ENCODE measurements around the gene PHACTR1.
"Not testable (repeated sequence)": the region's sequence is repeated elsewhere in the genome, so short reads cannot be mapped to it uniquely, and the experiment has no call there.

The PHACTR1 gene

GRCh38 chr6:13131935-13132661, 415.5 kb downstream of the PHACTR1 start:
- DNase-seq (ENCODE audit: insufficient read length, low spot score) (no peak), FAIRE-seq (no peak)

GRCh38 chr6:13133894-13134293, 417.3 kb downstream of the PHACTR1 start:
- FAIRE-seq; DNase-seq (ENCODE audit: insufficient read length, low spot score): not testable (repeated sequence)

DNA sequence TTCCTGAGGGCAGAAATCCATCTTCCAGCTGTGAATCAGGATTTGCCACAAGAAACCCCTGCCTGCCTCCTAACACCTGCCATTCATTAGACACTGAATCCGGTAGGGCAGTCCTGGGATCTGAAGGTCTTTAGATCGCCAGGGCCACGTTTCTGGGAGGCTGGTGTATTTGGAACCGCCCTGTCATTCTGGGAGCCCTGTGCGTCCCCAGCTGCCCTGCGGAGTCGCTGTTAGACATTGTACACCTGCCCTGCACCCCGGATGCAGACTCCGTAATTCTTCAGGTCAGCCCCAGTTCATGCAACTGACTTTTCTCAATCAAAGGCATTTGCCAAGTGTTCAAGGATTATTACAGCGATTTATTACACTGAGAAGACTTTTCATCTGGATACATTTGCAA, 418.6 kb downstream of the PHACTR1 start:
- DNase-seq (ENCODE audit: insufficient read length, low spot score) (no peak), FAIRE-seq (no peak)

DNA sequence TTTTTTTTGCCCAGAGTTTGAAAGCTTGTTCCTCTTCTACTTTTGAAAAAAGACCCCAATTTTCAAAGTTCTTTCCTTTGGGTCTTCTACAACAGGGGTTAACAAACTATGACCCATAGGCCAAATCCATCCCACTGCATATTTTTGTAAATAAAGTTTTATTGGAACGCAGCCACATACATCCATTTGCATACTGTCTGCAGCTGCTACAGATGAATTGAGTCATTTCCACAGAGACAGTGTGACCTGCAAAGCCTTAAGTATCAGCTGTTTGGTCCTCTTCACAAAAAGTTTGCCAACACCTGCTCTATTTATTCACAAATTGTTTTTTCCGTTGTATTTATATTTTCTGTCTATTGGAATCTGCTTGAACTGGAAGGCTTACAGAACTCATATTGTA, 422.6 kb downstream of the PHACTR1 start:
- FAIRE-seq (no peak), DNase-seq (ENCODE audit: insufficient read length, low spot score) (no peak)

DNA sequence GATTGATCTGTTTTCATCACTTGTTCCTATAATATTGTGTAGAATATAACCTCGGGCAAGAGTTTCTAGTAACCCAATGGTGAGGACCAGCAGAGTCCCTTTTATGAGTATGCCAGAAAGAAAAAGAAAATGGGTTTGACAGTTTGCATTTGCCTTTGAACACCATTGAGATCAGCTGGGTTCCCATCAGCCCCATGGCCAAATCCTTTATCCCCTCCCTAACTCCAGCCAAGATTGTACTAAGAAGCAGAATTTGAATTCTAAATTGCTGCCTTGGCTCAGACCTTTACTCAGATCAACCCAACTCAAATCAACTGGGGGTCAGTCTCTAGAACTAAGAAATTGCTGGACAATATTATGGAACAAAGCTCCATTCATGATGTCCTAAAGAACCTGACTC, 424.4 kb downstream of the PHACTR1 start:
- DNase-seq (ENCODE audit: insufficient read length, low spot score) (no peak), FAIRE-seq (no peak)

DNA sequence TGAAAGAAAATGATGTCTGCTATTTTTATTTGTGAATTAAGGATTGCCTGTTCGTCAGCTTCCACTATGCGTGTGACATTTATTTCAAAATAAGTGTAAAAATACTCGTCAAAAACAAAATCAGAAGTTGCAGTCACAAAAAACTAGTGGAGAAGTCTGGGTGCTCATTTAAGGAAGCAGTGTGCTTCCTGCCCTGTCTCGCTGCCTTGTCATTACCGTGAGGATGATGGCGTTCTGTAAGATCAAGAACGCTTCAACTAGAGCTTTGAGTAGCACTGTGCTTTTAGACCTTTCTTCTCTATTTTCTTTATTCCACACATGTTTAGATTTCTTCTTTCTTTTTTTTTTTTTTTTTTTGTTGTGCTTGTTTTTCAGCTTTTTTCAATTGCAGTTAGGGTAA, 424.8 kb downstream of the PHACTR1 start:
- DNase-seq (ENCODE audit: insufficient read length, low spot score) (no peak), FAIRE-seq (no peak)

DNA sequence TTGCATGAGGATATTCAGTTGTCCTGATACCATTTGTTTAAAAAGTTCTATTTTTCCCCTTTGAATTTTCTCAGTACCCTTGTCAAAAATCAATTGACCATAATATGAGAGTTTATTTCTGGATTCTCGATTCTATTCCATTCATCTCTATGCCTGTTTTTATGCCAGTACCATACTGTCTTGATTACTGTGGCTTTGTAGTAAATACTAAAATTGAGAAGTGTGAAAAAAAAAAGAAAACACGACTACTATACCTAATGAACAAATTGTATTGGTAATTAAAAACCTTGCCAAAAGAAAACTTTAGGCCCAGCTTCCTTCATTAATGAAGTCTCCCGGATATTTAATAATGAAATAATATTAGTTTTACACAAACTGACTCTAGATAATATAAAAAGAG, 426.0 kb downstream of the PHACTR1 start:
- DNase-seq (ENCODE audit: insufficient read length, low spot score) (no peak), FAIRE-seq (no peak)

DNA sequence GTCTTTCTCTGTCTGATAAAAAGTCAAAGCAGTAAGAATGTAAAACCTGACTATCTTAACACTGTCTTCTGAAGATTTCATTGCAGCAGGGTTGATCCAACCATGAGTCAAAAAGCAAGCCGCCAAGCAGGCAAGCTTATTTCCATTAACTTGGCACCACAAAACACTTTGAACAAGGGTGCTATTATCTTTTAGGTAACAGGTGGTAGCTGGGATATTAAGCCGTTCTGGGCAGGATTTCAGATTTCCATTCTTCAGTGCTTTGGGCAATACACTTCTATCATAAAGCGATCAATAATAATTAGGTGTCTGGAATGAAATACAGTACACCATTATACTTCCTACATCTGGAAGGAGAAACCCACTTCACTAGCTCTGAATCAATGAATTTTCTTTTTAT, 429.9 kb downstream of the PHACTR1 start:
- no peak for DNase-seq (ENCODE audit: insufficient read length, low spot score)
- no peak for FAIRE-seq

DNA sequence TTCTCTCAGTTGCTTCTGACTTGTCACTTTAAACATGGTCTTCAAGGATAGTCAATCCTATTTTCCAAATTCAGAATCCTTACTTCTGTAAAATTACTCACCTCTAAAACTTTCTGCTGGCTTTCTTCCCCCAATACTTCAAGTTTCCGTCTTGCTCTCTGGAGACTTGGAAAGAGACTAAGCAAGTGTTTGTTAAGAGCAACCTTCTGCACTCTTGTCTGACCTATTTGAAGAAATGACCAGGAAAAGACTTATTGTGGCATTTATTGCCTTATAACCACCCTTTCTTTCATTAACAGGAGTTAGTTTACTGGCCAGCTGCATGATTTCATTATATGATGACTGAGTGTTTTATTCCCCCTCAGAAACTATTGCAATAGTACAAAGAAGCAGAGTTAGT, 430.8 kb downstream of the PHACTR1 start:
- no peak for FAIRE-seq
- no peak for DNase-seq (ENCODE audit: insufficient read length, low spot score)

DNA sequence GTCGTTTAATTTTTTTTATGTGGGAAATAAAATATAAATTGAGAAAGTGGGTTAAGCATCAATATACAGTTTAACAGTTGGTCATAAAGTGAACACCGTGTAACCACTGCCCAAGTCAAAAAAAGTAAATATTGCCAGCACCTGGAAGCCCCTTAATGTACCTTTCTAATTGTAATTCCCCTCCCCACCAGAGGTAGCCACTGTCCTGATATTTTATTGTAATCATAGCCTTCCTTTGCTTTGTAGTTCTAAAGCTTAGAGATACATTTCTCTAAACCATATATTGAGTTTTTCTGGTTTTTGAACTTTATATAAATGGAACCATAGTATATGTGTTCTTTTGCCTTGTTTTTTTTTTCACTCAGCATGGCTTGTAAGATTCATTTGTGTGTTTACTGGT, 431.2 kb downstream of the PHACTR1 start:
- DNase-seq (ENCODE audit: insufficient read length, low spot score) (no peak), FAIRE-seq (no peak)

DNA sequence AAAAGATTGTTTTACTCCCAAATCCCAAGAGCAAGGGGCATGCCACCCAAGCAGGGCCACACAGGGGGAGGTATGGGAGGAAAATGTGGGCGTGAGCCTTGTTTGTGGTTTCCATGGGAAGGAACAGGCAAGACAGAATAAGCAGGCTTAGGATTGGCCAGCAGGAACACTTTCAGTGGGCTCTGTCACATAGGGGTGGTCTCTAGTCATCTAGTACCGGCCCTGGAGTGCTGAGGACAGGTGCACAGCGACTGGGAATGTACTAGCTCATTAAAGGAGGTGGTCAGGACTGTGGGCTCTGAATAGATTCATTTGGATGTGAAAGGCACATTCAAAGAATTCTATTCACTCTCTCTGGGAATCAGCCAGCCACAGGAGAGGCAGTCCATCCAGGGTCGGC, 436.2 kb downstream of the PHACTR1 start:
- no peak for FAIRE-seq
- no peak for DNase-seq (ENCODE audit: insufficient read length, low spot score)

DNA sequence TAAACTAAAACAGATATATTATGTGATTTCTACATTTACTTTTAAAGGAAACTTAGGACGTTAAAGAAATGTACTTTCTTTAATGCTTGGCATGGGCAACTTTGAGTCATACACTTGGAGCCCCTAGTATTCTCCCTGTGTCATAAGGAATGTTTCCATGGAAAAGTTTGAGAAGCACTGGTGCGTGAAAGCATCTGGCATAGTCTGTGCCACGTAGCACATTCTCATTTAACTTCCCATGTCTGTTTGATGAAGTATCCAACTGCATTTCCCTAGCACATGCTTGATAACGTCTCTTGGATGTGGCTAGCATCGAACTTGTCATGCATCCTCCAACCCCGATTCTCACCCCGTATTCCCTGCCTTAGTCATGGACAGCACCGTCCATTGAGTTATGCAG, 439.8 kb downstream of the PHACTR1 start:
- no peak for FAIRE-seq
- DNase-seq (ENCODE audit: insufficient read length, low spot score): no peak

GRCh38 chr6:13157293-13157692, 440.7 kb downstream of the PHACTR1 start:
- DNase-seq (ENCODE audit: insufficient read length, low spot score) (no peak), FAIRE-seq (no peak)

DNA sequence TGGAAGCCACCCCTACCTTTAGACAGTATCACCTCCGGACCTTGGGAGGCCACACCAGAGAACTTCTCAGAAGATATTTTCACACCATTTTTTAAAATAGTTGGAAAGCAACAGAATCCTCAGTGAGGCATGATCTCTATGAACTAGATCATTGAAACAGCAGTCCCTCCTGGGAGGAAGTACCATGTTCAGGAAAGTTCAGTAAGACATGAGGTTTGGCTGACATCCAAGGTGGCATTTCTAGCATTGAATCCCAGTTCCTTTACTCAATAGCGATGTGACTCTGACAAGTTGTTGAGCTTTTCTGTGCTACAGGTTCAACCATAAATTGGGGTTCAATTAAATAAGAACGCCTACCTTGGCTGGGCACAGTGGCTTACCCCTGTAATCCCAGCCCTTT, 442.7 kb downstream of the PHACTR1 start:
- FAIRE-seq (no peak), DNase-seq (ENCODE audit: insufficient read length, low spot score) (no peak)

- not testable (repeated sequence) for FAIRE-seq
Measured at GRCh38 chr6:13159822-13160221, 443.3 kb downstream of the PHACTR1 start.

GRCh38 chr6:13163161-13163944, 446.8 kb downstream of the PHACTR1 start:
- no peak for FAIRE-seq
- DNase-seq (ENCODE audit: insufficient read length, low spot score): no peak

More at GRCh38 chr6:13159822-13160221, 443.3 kb downstream of the PHACTR1 start:
- DNase-seq (ENCODE audit: insufficient read length, low spot score): not testable (repeated sequence)

GRCh38 chr6:13164291-13164690, 447.7 kb downstream of the PHACTR1 start:
- no peak for FAIRE-seq
- DNase-seq (ENCODE audit: insufficient read length, low spot score): no peak

GRCh38 chr6:13165502-13166172, 449.1 kb downstream of the PHACTR1 start:
- no peak for FAIRE-seq
- no peak for DNase-seq (ENCODE audit: insufficient read length, low spot score)

DNA sequence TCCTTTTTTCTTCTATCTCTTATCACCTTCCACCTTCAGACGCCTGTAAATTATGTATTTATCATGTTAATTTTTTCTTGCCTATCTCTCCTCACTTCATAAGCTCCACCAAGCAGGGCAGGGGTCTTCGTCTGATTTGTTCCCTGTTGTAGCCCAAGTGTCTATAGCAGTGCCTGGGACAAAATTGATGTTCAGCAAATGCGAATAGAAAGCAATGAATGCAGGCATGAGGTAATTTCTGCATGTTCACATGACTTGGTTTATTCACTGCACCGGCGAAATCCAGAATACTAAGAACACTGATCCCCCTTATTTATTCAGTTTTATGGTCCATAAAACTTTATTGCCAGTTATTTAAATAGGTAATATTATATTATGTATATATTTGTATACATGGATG, 449.7 kb downstream of the PHACTR1 start:
- no peak for DNase-seq (ENCODE audit: insufficient read length, low spot score)
- FAIRE-seq: no peak

GRCh38 chr6:13166916-13167315, 450.3 kb downstream of the PHACTR1 start:
- FAIRE-seq: no peak
- no peak for DNase-seq (ENCODE audit: insufficient read length, low spot score)

DNA sequence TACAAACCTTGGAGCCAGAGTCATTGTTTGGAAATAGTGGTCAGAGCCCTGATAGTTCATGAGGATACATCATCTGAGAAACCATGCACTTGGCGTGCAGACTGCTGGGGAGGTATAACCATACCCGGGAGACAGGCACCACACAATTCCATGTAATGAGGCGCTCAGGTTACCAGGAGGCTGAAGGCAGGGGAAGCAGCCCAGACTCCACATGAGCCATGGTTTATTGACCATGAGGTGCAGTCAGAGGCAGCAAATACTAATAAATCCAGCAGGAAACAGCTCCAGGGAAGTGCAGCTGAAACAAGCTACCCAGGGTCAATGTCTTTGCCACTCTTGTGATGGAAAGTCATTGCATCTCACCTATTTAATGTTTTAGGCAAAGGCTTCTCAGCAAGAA, 455.7 kb downstream of the PHACTR1 start:
- DNase-seq (ENCODE audit: insufficient read length, low spot score) (no peak), FAIRE-seq (no peak)

DNA sequence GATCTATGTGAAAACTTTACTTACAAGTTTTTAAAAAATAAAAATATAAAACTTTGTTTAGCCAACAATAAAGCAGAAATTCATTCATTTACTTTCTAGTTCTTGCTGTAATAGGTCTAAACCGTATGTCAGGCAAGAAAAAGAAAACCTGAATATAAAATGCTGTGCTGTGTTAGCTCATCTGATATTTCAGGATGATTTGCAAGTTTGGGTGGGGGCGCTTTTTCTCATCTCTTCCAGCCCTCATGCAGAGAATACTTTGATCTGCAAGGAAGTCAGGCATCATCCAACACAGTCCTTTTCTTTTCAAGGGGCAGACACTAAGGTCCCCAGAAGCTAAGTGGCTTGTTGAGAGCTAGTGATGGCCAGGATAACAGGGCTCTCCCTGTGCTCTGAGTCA, 458.5 kb downstream of the PHACTR1 start:
- FAIRE-seq: no peak
- DNase-seq (ENCODE audit: insufficient read length, low spot score): no peak
